Measurements from ENCODE around the gene GABRB1.

DNA sequence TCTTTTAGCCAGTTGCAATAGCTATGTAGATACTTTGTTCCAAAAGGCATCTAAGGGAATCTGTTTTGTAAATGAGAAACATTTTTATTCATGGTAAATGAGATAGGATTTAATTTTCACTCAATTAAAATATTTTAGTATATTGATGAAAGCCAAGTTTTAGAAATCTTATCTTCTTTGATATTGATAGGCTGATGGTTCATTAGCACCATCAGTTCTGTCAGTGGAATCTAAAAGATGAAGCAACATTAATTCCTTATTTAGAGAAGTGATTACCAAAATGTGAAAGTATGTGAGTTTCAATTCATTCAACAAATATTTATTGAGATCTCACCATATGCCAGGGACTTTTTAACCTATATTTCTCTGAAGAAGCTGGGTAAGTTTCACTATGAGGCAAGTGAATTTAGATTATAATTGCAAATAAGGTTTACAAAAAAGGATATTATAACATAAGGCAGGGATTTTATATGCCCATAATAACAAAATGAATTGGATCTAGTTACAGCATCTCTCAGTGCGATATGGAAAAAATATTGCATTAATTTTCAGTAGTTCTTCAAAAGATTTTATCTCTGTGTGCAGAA, 79.3 kb downstream of the GABRB1 start:
- TF ChIP-seq, protein P1, sequence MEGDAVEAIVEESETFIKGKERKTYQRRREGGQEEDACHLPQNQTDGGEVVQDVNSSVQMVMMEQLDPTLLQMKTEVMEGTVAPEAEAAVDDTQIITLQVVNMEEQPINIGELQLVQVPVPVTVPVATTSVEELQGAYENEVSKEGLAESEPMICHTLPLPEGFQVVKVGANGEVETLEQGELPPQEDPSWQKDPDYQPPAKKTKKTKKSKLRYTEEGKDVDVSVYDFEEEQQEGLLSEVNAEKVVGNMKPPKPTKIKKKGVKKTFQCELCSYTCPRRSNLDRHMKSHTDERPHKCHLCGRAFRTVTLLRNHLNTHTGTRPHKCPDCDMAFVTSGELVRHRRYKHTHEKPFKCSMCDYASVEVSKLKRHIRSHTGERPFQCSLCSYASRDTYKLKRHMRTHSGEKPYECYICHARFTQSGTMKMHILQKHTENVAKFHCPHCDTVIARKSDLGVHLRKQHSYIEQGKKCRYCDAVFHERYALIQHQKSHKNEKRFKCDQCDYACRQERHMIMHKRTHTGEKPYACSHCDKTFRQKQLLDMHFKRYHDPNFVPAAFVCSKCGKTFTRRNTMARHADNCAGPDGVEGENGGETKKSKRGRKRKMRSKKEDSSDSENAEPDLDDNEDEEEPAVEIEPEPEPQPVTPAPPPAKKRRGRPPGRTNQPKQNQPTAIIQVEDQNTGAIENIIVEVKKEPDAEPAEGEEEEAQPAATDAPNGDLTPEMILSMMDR (conservative IDR thresholded peaks at IDR 0.05 in 1 of 2, IDR thresholded peaks at IDR 0.05 in 1 of 2; ENCODE audit: extremely low read depth in 1 of 2, insufficient read depth in 1 of 2, low read depth in 1 of 2, low read length in 2 of 2) = no peak
- no peak for TF ChIP-seq EZH2 (IDR thresholded peaks at IDR 0.05; ENCODE audit: borderline replicate concordance, low read length)

Data from mammary epithelial cell (primary cell).